ENCODE data around the gene ZBTB16.

DNA sequence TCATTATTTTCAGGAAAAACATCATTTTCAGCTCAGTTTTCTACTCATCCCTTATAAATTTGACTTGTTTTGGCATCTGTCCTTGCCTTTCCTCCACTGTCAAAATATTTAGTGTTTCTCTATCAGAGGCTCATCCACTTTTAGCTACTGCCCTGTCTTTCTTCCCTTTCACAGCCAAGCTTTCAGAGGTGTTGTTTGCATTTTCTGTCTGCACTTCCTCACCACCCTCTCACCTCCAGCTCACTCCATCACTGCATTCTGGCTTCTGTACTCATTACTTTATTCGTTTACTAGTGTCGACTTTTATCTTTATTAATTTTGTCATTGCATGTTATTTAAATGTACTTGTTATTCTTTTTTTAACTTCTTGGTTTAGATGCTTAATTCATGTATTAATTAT, 210.0 kb downstream of the ZBTB16 start:
- TF ChIP-seq, protein P1, sequence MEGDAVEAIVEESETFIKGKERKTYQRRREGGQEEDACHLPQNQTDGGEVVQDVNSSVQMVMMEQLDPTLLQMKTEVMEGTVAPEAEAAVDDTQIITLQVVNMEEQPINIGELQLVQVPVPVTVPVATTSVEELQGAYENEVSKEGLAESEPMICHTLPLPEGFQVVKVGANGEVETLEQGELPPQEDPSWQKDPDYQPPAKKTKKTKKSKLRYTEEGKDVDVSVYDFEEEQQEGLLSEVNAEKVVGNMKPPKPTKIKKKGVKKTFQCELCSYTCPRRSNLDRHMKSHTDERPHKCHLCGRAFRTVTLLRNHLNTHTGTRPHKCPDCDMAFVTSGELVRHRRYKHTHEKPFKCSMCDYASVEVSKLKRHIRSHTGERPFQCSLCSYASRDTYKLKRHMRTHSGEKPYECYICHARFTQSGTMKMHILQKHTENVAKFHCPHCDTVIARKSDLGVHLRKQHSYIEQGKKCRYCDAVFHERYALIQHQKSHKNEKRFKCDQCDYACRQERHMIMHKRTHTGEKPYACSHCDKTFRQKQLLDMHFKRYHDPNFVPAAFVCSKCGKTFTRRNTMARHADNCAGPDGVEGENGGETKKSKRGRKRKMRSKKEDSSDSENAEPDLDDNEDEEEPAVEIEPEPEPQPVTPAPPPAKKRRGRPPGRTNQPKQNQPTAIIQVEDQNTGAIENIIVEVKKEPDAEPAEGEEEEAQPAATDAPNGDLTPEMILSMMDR (IDR thresholded peaks at IDR 0.05; ENCODE audit: low read depth, low read length, missing input control), result no peak
- TF ChIP-seq, protein P2, sequence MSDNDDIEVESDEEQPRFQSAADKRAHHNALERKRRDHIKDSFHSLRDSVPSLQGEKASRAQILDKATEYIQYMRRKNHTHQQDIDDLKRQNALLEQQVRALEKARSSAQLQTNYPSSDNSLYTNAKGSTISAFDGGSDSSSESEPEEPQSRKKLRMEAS (IDR thresholded peaks at IDR 0.05), result no peak
- no peak for TF ChIP-seq GABPA (IDR thresholded peaks at IDR 0.05 in 1 of 2, conservative IDR thresholded peaks at IDR 0.05 in 1 of 2)
- TF ChIP-seq JUND (IDR thresholded peaks at IDR 0.05), result no peak
- TF ChIP-seq YY1 (IDR thresholded peaks at IDR 0.05), result no peak
- TF ChIP-seq SP1 (IDR thresholded peaks at IDR 0.05), result no peak
- no peak for TF ChIP-seq HNF4A (conservative IDR thresholded peaks at IDR 0.05)
- TF ChIP-seq, protein P3, sequence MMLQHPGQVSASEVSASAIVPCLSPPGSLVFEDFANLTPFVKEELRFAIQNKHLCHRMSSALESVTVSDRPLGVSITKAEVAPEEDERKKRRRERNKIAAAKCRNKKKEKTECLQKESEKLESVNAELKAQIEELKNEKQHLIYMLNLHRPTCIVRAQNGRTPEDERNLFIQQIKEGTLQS (IDR thresholded peaks at IDR 0.05), result no peak
- no peak for TF ChIP-seq EGR1 (IDR thresholded peaks at IDR 0.05; ENCODE audit: low read depth in 2 of 2)
- no peak for TF ChIP-seq TAF1 (conservative IDR thresholded peaks at IDR 0.05)
- TF ChIP-seq, protein P4, sequence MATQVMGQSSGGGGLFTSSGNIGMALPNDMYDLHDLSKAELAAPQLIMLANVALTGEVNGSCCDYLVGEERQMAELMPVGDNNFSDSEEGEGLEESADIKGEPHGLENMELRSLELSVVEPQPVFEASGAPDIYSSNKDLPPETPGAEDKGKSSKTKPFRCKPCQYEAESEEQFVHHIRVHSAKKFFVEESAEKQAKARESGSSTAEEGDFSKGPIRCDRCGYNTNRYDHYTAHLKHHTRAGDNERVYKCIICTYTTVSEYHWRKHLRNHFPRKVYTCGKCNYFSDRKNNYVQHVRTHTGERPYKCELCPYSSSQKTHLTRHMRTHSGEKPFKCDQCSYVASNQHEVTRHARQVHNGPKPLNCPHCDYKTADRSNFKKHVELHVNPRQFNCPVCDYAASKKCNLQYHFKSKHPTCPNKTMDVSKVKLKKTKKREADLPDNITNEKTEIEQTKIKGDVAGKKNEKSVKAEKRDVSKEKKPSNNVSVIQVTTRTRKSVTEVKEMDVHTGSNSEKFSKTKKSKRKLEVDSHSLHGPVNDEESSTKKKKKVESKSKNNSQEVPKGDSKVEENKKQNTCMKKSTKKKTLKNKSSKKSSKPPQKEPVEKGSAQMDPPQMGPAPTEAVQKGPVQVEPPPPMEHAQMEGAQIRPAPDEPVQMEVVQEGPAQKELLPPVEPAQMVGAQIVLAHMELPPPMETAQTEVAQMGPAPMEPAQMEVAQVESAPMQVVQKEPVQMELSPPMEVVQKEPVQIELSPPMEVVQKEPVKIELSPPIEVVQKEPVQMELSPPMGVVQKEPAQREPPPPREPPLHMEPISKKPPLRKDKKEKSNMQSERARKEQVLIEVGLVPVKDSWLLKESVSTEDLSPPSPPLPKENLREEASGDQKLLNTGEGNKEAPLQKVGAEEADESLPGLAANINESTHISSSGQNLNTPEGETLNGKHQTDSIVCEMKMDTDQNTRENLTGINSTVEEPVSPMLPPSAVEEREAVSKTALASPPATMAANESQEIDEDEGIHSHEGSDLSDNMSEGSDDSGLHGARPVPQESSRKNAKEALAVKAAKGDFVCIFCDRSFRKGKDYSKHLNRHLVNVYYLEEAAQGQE (IDR thresholded peaks at IDR 0.05), result no peak
- no peak for TF ChIP-seq HNF4G (IDR thresholded peaks at IDR 0.05)
- TF ChIP-seq, protein P5, sequence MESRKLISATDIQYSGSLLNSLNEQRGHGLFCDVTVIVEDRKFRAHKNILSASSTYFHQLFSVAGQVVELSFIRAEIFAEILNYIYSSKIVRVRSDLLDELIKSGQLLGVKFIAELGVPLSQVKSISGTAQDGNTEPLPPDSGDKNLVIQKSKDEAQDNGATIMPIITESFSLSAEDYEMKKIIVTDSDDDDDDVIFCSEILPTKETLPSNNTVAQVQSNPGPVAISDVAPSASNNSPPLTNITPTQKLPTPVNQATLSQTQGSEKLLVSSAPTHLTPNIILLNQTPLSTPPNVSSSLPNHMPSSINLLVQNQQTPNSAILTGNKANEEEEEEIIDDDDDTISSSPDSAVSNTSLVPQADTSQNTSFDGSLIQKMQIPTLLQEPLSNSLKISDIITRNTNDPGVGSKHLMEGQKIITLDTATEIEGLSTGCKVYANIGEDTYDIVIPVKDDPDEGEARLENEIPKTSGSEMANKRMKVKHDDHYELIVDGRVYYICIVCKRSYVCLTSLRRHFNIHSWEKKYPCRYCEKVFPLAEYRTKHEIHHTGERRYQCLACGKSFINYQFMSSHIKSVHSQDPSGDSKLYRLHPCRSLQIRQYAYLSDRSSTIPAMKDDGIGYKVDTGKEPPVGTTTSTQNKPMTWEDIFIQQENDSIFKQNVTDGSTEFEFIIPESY (IDR thresholded peaks at IDR 0.05), result no peak
- no peak for TF ChIP-seq FOXA1 (IDR thresholded peaks at IDR 0.05)

Measured in liver (tissue), 3 donors.